ENCODE data around the gene NMNAT2.

The NMNAT2 gene

DNA sequence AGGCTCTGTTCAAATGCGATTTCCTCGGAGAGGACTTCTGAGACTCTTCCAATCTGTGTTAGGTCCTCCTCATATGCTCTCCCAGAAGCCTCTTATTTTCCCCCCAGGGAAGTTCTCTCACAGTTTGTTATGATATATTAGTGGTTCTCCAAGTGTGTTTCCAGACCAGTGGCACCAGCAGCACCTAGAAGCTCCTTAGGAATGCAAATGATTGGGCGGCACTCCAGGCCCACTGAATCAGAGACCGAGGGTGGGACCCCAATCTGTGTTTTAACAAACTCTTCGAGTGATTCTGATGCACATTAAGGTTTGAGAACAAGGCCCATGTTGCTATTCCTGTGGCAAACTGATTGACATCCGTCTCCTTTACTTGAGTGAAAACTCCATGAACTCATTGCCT lies 63.0 kb downstream of the NMNAT2 start:
- in situ Hi-C loops (cut with HindIII; ENCODE audit: low sequenced_read_pairs) = no loop called here
- TF ChIP-seq, protein P1, sequence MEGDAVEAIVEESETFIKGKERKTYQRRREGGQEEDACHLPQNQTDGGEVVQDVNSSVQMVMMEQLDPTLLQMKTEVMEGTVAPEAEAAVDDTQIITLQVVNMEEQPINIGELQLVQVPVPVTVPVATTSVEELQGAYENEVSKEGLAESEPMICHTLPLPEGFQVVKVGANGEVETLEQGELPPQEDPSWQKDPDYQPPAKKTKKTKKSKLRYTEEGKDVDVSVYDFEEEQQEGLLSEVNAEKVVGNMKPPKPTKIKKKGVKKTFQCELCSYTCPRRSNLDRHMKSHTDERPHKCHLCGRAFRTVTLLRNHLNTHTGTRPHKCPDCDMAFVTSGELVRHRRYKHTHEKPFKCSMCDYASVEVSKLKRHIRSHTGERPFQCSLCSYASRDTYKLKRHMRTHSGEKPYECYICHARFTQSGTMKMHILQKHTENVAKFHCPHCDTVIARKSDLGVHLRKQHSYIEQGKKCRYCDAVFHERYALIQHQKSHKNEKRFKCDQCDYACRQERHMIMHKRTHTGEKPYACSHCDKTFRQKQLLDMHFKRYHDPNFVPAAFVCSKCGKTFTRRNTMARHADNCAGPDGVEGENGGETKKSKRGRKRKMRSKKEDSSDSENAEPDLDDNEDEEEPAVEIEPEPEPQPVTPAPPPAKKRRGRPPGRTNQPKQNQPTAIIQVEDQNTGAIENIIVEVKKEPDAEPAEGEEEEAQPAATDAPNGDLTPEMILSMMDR (IDR thresholded peaks at IDR 0.05; ENCODE audit: low read depth, low read length, missing control alignments) = no peak
- no peak overlapping the region for H3K4me3 ChIP-seq (ENCODE audit: low read depth, low read length)
- DNase-seq (ENCODE audit: low read depth) = no peak

DNA sequence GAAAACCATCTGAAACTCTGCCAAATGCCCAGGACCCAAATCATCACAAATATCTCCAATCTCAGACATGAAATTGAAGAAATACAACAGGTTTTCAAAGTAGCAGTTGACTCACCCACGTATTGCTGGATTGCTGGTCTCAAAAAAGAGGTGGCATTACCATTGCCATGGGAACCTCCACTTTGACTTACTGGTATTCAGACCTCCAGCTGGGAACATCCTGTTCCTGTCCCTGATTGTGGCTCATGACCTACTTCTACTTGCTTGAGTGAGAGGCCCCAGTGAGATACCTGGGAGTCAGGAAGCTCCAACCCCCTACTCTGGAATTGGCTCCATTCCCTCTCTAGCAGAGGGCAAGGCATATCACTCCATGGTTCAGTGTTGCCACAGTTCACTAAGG lies 64.6 kb downstream of the NMNAT2 start:
- TF ChIP-seq, protein P1 (IDR thresholded peaks at IDR 0.05; ENCODE audit: low read depth, low read length, missing control alignments) = no peak
- in situ Hi-C loops (cut with HindIII; ENCODE audit: low sequenced_read_pairs) = no loop called here
- H3K4me3 ChIP-seq (ENCODE audit: low read depth, low read length) = no peak overlapping the region
- DNase-seq (ENCODE audit: low read depth) = no peak

DNA sequence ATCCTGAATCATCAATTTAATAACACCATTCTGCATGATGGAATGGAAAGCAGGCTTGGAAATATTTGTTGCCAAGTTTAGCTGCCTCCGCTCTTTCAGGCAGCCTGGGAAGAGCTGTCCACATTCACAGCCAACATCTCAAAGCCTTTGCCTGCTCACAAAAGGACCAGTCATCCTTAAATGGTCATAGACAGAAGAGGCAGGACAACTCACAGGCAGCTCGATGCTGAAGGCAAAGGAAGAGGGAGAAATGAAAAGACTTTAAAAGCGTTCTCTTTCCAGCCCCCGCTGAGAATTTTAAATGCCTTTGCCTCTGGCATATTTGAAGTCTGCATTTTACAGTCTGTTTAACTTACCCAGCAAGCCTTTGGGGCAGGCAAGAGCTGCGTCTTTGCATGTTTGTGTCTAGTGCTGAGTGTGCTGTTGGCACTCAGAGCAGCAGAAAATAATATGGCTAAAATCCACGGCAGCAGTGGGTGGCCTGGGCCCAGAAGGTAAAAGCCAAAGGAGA lies 68.9 kb downstream of the NMNAT2 start:
- DNase-seq (ENCODE audit: low read depth) = peak; percentile 16

DNA sequence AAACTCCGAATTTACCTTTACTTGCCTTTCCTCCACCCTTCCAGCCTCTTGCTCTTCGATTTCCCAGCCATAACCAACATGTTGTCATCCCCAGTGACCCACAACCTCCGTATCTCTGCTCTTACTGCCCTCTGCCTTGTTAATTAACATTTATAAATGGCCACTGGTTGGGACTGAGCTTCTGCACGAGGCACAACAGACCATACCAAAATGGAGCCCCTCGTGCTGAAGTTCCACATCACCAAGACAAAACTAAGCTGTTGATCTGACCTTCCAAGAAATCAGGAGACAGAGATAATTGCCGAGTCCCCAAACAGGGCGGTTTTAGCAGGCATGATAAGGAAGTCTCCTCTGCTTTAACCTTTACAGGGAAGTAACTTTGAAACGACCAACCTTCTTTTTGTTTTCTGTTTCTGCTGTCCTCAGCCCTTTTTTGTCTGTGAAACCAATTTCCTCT lies 71.9 kb downstream of the NMNAT2 start:
- no peak for DNase-seq (ENCODE audit: low read depth)
- no peak overlapping the region for H3K4me3 ChIP-seq (ENCODE audit: low read depth, low read length)
- in situ Hi-C loops (cut with HindIII; ENCODE audit: low sequenced_read_pairs) = no loop called here
- TF ChIP-seq, protein P1 (IDR thresholded peaks at IDR 0.05; ENCODE audit: low read depth, low read length, missing control alignments) = no peak

More for the DNA sequence above, 68.9 kb downstream of the NMNAT2 start:
- TF ChIP-seq, protein P1 (IDR thresholded peaks at IDR 0.05; ENCODE audit: low read depth, low read length, missing control alignments) = no peak
- no peak overlapping the region for H3K4me3 ChIP-seq (ENCODE audit: low read depth, low read length)
- in situ Hi-C loops (cut with HindIII; ENCODE audit: low sequenced_read_pairs) = no loop called here

DNA sequence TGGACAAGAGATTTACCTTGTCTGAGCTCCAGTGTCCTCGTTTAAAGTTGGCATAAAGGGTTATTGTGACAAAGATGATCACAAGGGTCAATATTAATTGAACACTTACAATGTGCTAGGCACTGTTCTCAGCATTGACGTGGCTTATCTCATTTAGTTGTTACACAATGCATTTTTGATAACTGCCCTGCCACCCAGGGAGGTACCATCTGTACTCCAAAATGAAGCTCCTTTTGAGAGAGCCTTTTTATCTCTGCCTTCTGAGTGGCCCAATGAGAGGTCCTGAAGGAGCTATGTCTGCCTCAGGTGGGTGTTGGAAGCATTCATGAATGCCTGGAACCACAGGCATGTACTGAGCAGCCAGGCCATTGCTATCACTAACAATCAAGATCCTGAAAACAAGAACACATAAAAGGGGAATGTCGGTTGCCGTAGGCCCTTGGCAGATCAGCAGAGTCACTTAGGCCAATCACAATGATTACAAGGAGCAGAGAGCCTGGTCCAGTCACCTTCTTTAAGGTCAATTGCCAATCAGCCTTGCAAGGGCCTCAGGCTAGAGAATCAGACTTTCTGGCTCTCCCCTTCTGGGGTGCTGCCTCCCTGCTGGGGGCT lies 78.5 kb downstream of the NMNAT2 start:
- no peak overlapping the region for H3K4me3 ChIP-seq (ENCODE audit: low read depth, low read length)
- DNase-seq (ENCODE audit: low read depth) = no peak
- TF ChIP-seq, protein P1 (IDR thresholded peaks at IDR 0.05; ENCODE audit: low read depth, low read length, missing control alignments) = no peak
- in situ Hi-C loops (cut with HindIII; ENCODE audit: low sequenced_read_pairs) = no loop called here

DNA sequence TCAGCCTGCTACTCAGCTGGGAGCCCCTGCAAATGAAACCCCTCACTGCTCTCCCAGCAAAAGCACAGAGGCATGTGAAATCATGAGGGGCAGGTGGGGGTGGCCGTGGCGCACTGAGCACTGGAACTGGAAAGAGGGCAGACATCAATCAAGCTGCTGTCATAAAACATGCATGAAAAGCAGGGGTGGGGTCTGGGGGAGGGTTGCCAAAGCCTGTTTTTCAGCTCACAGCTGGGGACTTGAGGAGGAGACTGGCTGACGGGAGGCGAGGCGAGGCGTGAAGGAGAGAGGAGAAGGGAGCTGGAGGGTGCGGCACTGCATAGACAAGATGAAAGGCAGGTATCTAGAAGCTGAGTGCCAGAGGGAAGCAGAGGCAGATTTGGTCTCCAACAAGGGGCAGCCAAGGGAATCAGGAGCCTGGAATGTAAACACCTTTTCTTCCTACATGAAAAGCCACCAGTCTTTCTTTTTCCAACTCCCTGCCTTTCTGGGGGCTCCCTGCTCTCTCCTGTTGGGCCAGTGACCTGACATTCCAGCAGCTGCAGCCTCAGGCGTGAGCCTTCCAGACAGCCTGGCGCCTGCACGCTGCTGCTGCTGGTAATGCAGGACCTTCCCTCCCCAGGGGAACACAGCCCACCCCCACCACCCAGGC lies 87.0 kb downstream of the NMNAT2 start:
- in situ Hi-C loops (cut with HindIII; ENCODE audit: low sequenced_read_pairs) = no loop called here
- TF ChIP-seq, protein P1 (IDR thresholded peaks at IDR 0.05; ENCODE audit: low read depth, low read length, missing control alignments) = peak; percentile 8
- no peak for DNase-seq (ENCODE audit: low read depth)
- no peak overlapping the region for H3K4me3 ChIP-seq (ENCODE audit: low read depth, low read length)

Measured in astrocyte of the cerebellum (primary cell).